Occipital lobe (tissue), 2 donors: ENCODE results near the gene BBS4. TPM values are rescaled to one million over a fixed set of nuclear protein-coding genes. Genes with fewer than 3 reads are reported as not detected.

ENCODE experiments used
- small RNA-seq: library from RNA; depleted of rRNA; stranded (forward); fragments of <200 nt; gene quantifications from one replicate; pipeline ENCODE3, GENCODE V24; 2014
- total RNA-seq: library from RNA; depleted of rRNA; stranded (reverse); fragments of >200 nt; gene quantifications from one replicate; pipeline ENCODE4 v1.2.3, GENCODE V29; 2014

The BBS4 gene
- total RNA-seq, 1 donor from 2014 or later = 20.3 TPM

Small RNA genes within 50 kb of the gene (small RNA-seq; reads per million reads assigned to genes)
- not detected for gene RN7SL853P

Other genes with a start within 250 kb of the BBS4 start
- gene ARIH1, start 211.9 kb upstream of the BBS4 start, total RNA-seq = 42.7 TPM
- gene GOLGA6B, start 31.5 kb upstream of the BBS4 start, total RNA-seq = not detected
- 0.47 TPM for gene HIGD2B, start within 50 bp of the BBS4 start, total RNA-seq
- gene ADPGK, start 97.6 kb downstream of the BBS4 start, total RNA-seq = 34.6 TPM